OCI-LY3 (cell line): ENCODE results near the gene MEF2C.

Experiments
- EZH2phosphoT487 ChIP-seq: fragments of 200-600 bp; shearing (Covaris generic); IDR thresholded peaks from 2 replicates; pipeline ENCODE4 v1.6.1; 2018; ENCODE audit warnings: antibody characterized with exemption, mixed run types, low read depth
- TF ChIP-seq, protein P1 (sequence below): fragments of 200-600, 300-600 bp; sonication (generic); IDR thresholded peaks from 2 replicates; pipeline ENCODE4 v1.5.1; 2014; ENCODE audit warnings: antibody characterized with exemption, low read length, low read depth

DNA sequence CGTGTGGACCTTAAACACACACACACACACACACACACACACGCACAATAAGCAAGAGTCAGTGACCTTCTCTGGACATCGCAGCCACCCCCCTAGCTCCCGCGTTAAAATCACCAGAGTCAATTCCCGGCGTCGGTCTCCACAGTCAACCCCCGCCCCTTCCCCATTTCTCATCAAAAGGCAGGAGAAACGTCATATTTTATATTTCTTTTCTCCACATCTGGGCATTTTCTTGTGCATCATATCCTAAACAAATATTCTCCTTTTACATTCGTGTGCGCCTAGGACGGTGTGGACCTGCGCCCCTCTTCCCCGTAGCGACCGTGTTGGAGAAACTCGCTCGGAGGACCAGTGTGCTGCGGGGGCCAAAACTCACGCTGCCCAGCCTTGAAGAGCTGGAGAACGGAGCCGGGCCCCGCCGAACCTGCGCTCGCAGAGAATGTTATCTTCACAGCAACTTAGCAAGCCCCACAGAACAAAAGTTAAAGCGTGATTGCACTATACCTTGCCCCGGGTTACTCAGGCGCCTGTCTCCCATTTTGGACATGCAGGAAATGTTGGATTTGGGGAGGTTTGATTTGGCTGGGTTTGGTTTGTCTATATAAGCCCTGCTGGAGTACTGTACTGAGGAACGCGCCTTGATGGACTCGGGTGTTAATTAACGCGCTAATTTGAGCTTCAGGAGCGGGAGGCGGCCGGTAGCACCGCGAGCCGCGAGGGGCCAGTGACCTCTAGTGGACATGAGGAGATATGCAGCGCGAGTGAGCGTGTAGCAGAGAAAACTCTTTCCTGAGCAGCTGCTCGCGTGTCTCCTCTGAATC lies 192.4 kb downstream of the MEF2C start:
- TF ChIP-seq EZH2phosphoT487: no peak
- TF ChIP-seq, protein P1, sequence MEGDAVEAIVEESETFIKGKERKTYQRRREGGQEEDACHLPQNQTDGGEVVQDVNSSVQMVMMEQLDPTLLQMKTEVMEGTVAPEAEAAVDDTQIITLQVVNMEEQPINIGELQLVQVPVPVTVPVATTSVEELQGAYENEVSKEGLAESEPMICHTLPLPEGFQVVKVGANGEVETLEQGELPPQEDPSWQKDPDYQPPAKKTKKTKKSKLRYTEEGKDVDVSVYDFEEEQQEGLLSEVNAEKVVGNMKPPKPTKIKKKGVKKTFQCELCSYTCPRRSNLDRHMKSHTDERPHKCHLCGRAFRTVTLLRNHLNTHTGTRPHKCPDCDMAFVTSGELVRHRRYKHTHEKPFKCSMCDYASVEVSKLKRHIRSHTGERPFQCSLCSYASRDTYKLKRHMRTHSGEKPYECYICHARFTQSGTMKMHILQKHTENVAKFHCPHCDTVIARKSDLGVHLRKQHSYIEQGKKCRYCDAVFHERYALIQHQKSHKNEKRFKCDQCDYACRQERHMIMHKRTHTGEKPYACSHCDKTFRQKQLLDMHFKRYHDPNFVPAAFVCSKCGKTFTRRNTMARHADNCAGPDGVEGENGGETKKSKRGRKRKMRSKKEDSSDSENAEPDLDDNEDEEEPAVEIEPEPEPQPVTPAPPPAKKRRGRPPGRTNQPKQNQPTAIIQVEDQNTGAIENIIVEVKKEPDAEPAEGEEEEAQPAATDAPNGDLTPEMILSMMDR: peak; percentile 76
